ENCODE measurements around the gene SLC44A1. TPM values are rescaled to one million over a fixed set of nuclear protein-coding genes. Genes with fewer than 3 reads are reported as not detected.

Gene SLC44A1
- polyA plus RNA-seq, 3 donors = 6.9 to 52.1 (median 46.5) TPM

- no peaks in the 10 kb centered on the region for H4K20me1 ChIP-seq (ENCODE audit: insufficient read depth, low read length)
- H3K27ac ChIP-seq (ENCODE audit: low read depth in 1 of 2, low read length in 2 of 2) = no peak overlapping the region
- no peak overlapping the region for H3K9ac ChIP-seq (ENCODE audit: insufficient read depth, low read length, poor library complexity, severe bottlenecking)
- no peaks in the 10 kb centered on the region for H3K9me3 ChIP-seq (replicated peaks in 1 of 2; ENCODE audit: control insufficient read depth in 1 of 2, insufficient read depth in 1 of 2, low read length in 2 of 2)
- no peaks in the 10 kb centered on the region for H3K27me3 Mint-ChIP-seq (ENCODE audit: low read depth in 3 of 3)
- intact Hi-C loops (cut with micrococcal nuclease) = no loop called here
- no peaks in the 10 kb centered on the region for H3K27me3 ChIP-seq (ENCODE audit: control insufficient read depth in 2 of 2, insufficient read depth in 2 of 2, low read length in 2 of 2)
- H3K79me2 ChIP-seq (ENCODE audit: insufficient read depth, low read length) = no peaks in the 10 kb centered on the region
- no peaks in the 10 kb centered on the region for H3K4me1 Mint-ChIP-seq
- no peaks in the 10 kb centered on the region for H3K4me1 ChIP-seq (ENCODE audit: control insufficient read depth in 1 of 2, insufficient read depth in 2 of 2, low read length in 2 of 2)
- no peak overlapping the region for H3K4me3 ChIP-seq (replicated peaks in 1 of 3; ENCODE audit: low read depth in 2 of 3, low read length in 3 of 3)
- H2AFZ ChIP-seq (ENCODE audit: insufficient read depth, low read depth, low read length, poor library complexity, severe bottlenecking) = no peak overlapping the region
- peaks cover 43 to 96% of the 10 kb centered on the region in 2 donors for H3K36me3 ChIP-seq (replicated peaks in 1 of 2; ENCODE audit: control insufficient read depth in 1 of 2, insufficient read depth in 2 of 2, low read length in 2 of 2)
- H3K4me3 Mint-ChIP-seq = no peak overlapping the region
- peaks cover 69 to 85% of the 10 kb centered on the region in 2 donors for H3K36me3 Mint-ChIP-seq
- H3K9me3 Mint-ChIP-seq = no peaks in the 10 kb centered on the region
- no peak overlapping the region for H3K4me2 ChIP-seq (replicated peaks; ENCODE audit: extremely low read depth, low read length, poor library complexity, severe bottlenecking)
- no peak overlapping the region for H3K27ac Mint-ChIP-seq
- no peak for TF ChIP-seq CTCF (IDR thresholded peaks at IDR 0.05)
- no peak for DNase-seq
- WGBS (ENCODE audit: insufficient coverage) = 100% methylated on average over 3 of the region's 4 CpGs
Measured at GRCh38 chr9:105362470-105362869, 118.0 kb downstream of the SLC44A1 start.

- Mint-ChIP-seq H3K9me3 (no peaks in the 10 kb centered on the region), H3K27ac (peak overlapping the region in 1 of 7 donors; percentile 38), H3K27me3 (ENCODE audit: low read depth in 3 of 3) (no peaks in the 10 kb centered on the region), H3K4me3 (no peak overlapping the region), H3K4me1 (no peaks in the 10 kb centered on the region), H3K36me3 (peaks cover 69 to 88% of the 10 kb centered on the region in 2 donors)
- no peak for TF ChIP-seq CTCF (IDR thresholded peaks at IDR 0.05)
- Histone ChIP-seq H3K9ac (ENCODE audit: insufficient read depth, low read length, poor library complexity, severe bottlenecking) (no peak overlapping the region), H3K79me2 (ENCODE audit: insufficient read depth, low read length) (no peaks in the 10 kb centered on the region), H3K9me3 (replicated peaks in 1 of 2; ENCODE audit: control insufficient read depth in 1 of 2, insufficient read depth in 1 of 2, low read length in 2 of 2) (no peaks in the 10 kb centered on the region), H4K20me1 (ENCODE audit: insufficient read depth, low read length) (no peaks in the 10 kb centered on the region), H3K27ac (ENCODE audit: low read depth in 1 of 2, low read length in 2 of 2) (no peak overlapping the region), H3K4me2 (replicated peaks; ENCODE audit: extremely low read depth, low read length, poor library complexity, severe bottlenecking) (no peak overlapping the region), H3K27me3 (ENCODE audit: control insufficient read depth in 2 of 2, insufficient read depth in 2 of 2, low read length in 2 of 2) (no peaks in the 10 kb centered on the region), H3K4me1 (ENCODE audit: control insufficient read depth in 1 of 2, insufficient read depth in 2 of 2, low read length in 2 of 2) (no peaks in the 10 kb centered on the region), H3K4me3 (replicated peaks in 1 of 3; ENCODE audit: low read depth in 2 of 3, low read length in 3 of 3) (no peak overlapping the region), H2AFZ (ENCODE audit: insufficient read depth, low read depth, low read length, poor library complexity, severe bottlenecking) (no peak overlapping the region), H3K36me3 (replicated peaks in 1 of 2; ENCODE audit: control insufficient read depth in 1 of 2, insufficient read depth in 2 of 2, low read length in 2 of 2) (peaks cover 45 to 96% of the 10 kb centered on the region in 2 donors)
- WGBS (ENCODE audit: insufficient coverage) = no CpG with 5 or more reads among the region's 2 CpGs
- intact Hi-C loops (cut with micrococcal nuclease) = no loop called here
- no peak for DNase-seq
Measured at GRCh38 chr9:105363837-105364236, 119.4 kb downstream of the SLC44A1 start.
